ENCODE results near the gene GOLT1B.

GOLT1B gene

GRCh38 chr12:21539797-21540196, 38.2 kb downstream of the GOLT1B start:
- TF ChIP-seq POLR2A (IDR thresholded peaks at IDR 0.05; ENCODE audit: extremely low read depth, insufficient read length): no peak
- TF ChIP-seq MAX (IDR thresholded peaks at IDR 0.05; ENCODE audit: low read depth, low read length): no peak
- TF ChIP-seq, protein P1, sequence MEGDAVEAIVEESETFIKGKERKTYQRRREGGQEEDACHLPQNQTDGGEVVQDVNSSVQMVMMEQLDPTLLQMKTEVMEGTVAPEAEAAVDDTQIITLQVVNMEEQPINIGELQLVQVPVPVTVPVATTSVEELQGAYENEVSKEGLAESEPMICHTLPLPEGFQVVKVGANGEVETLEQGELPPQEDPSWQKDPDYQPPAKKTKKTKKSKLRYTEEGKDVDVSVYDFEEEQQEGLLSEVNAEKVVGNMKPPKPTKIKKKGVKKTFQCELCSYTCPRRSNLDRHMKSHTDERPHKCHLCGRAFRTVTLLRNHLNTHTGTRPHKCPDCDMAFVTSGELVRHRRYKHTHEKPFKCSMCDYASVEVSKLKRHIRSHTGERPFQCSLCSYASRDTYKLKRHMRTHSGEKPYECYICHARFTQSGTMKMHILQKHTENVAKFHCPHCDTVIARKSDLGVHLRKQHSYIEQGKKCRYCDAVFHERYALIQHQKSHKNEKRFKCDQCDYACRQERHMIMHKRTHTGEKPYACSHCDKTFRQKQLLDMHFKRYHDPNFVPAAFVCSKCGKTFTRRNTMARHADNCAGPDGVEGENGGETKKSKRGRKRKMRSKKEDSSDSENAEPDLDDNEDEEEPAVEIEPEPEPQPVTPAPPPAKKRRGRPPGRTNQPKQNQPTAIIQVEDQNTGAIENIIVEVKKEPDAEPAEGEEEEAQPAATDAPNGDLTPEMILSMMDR (IDR thresholded peaks at IDR 0.05; ENCODE audit: low read depth, low read length): no peak
- no peak for TF ChIP-seq MYC (IDR thresholded peaks at IDR 0.05; ENCODE audit: low read depth, low read length)
- no peak for DNase-seq (ENCODE audit: low read depth)
- H3K4me3 ChIP-seq (ENCODE audit: low read depth, low read length): no peak overlapping the region

GRCh38 chr12:21541773-21542172, 40.2 kb downstream of the GOLT1B start:
- H3K4me3 ChIP-seq (ENCODE audit: low read depth, low read length): no peak overlapping the region
- TF ChIP-seq MAX (IDR thresholded peaks at IDR 0.05; ENCODE audit: low read depth, low read length) (no peak), MYC (IDR thresholded peaks at IDR 0.05; ENCODE audit: low read depth, low read length) (no peak), POLR2A (IDR thresholded peaks at IDR 0.05; ENCODE audit: extremely low read depth, insufficient read length) (no peak)
- TF ChIP-seq, protein P1 (IDR thresholded peaks at IDR 0.05; ENCODE audit: low read depth, low read length): no peak

DNA sequence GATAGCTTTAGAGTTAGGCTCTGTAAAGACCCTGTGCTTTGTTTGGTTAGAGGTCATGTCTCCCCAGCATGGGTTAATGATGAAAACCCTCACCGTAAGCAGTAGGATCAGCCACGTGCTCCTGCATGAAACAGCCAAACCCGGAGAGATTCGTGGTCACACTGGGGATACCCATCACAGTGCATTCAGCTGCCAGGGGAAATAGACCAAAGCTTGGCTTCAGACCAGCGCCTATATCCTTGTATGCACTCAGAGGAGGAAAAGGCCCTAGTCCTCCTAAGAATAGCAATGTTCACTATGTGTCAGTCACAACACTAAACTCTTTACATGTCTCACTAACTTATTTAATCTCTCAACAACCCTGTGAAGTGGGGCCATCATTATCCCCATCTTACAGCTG, 40.8 kb downstream of the GOLT1B start:
- H3K4me3 ChIP-seq (ENCODE audit: low read depth, low read length): no peak overlapping the region
- TF ChIP-seq POLR2A (IDR thresholded peaks at IDR 0.05; ENCODE audit: extremely low read depth, insufficient read length): no peak
- no peak for TF ChIP-seq MAX (IDR thresholded peaks at IDR 0.05; ENCODE audit: low read depth, low read length)
- TF ChIP-seq, protein P1 (IDR thresholded peaks at IDR 0.05; ENCODE audit: low read depth, low read length): no peak
- TF ChIP-seq MYC (IDR thresholded peaks at IDR 0.05; ENCODE audit: low read depth, low read length): no peak; the same call in 1 of the 2 replicates
- no peak for DNase-seq (ENCODE audit: low read depth)

More at GRCh38 chr12:21541773-21542172, 40.2 kb downstream of the GOLT1B start:
- no peak for DNase-seq (ENCODE audit: low read depth)

- TF ChIP-seq MAX (IDR thresholded peaks at IDR 0.05; ENCODE audit: low read depth, low read length) (no peak), POLR2A (IDR thresholded peaks at IDR 0.05; ENCODE audit: extremely low read depth, insufficient read length) (no peak), MYC (IDR thresholded peaks at IDR 0.05; ENCODE audit: low read depth, low read length) (no peak)
- TF ChIP-seq, protein P1 (IDR thresholded peaks at IDR 0.05; ENCODE audit: low read depth, low read length): no peak
- DNase-seq (ENCODE audit: low read depth): no peak
- H3K4me3 ChIP-seq (ENCODE audit: low read depth, low read length): no peak overlapping the region
These were observed 41.6 kb downstream of the GOLT1B start for GRCh38 chr12:21543151-21543550.

DNA sequence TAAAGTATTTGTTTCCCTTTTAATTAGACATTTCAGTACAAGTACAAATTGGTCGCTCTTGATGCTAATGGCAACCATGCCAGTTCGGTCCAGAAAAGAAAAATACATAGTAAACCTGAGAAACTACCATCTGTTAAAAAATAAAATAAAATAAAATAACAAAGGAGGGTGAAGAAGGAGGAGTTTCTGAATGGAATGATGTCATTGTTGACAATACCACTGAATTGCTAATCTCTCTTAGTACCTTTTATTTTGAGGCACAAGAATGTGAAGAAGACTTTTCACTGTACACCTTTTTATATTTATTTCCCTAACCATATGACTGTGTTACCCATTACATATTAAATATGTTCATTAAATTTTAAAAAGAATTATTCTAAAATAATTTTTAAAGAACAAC, 44.0 kb downstream of the GOLT1B start:
- TF ChIP-seq, protein P1 (IDR thresholded peaks at IDR 0.05; ENCODE audit: low read depth, low read length): no peak
- TF ChIP-seq POLR2A (IDR thresholded peaks at IDR 0.05; ENCODE audit: extremely low read depth, insufficient read length) (no peak), MYC (IDR thresholded peaks at IDR 0.05; ENCODE audit: low read depth, low read length) (no peak), MAX (IDR thresholded peaks at IDR 0.05; ENCODE audit: low read depth, low read length) (no peak)
- no peak overlapping the region for H3K4me3 ChIP-seq (ENCODE audit: low read depth, low read length)
- no peak for DNase-seq (ENCODE audit: low read depth)
